ENCODE results near the gene ELANE. TPM values are rescaled to one million over a fixed set of nuclear protein-coding genes. Genes with fewer than 3 reads are reported as not detected.
"Not testable (repeated sequence)": the region's sequence is repeated elsewhere in the genome, so short reads cannot be mapped to it uniquely, and the experiment has no call there.

Gene ELANE
- total and polyA plus RNA-seq, 2 experiments from 2014 or later: 0.81 to 0.83 TPM

- Histone ChIP-seq H3K4me2 (no peak overlapping the region), H3K27me3 (no peaks in the 10 kb centered on the region), H3K79me2 (peaks cover 20% of the 10 kb centered on the region), H3K4me3 (no peak overlapping the region), H3K4me1 (ENCODE audit: insufficient read depth) (no peaks in the 10 kb centered on the region), H2AFZ (no peak overlapping the region), H3K9me2 (replicated peaks; ENCODE audit: insufficient read depth) (no peaks in the 10 kb centered on the region), H3K36me3 (replicated peaks; ENCODE audit: insufficient read depth, low read depth) (no peaks in the 10 kb centered on the region), H3K9me3 (ENCODE audit: low read depth) (no peaks in the 10 kb centered on the region), H3K27ac (no peak overlapping the region), H4K20me1 (ENCODE audit: insufficient read depth, poor library complexity, severe bottlenecking) (no peaks in the 10 kb centered on the region)
- WGBS (ENCODE audit: low lambda C conversion rate, missing lambda C conversion rate): 98% methylated on average over 26 of the region's 26 CpGs
- TF ChIP-seq EZH2phosphoT487 (IDR thresholded peaks at IDR 0.05; ENCODE audit: low read depth, severe bottlenecking, unreplicated experiment): no peak
- DNase-seq (ENCODE audit: low spot score): no peak
These were observed 37.7 kb downstream of the ELANE start for GRCh38 chr19:889662-890295.

- no peaks in the 10 kb centered on the region for H3K27me3 ChIP-seq
- no peak overlapping the region for H3K4me2 ChIP-seq
- H3K9me2 ChIP-seq (replicated peaks; ENCODE audit: insufficient read depth): no peaks in the 10 kb centered on the region
- no peaks in the 10 kb centered on the region for H3K36me3 ChIP-seq (replicated peaks; ENCODE audit: insufficient read depth, low read depth)
- no peak overlapping the region for H3K4me3 ChIP-seq
- DNase-seq (ENCODE audit: low spot score): no peak
- H3K4me1 ChIP-seq (ENCODE audit: insufficient read depth): no peaks in the 10 kb centered on the region
- no peak for TF ChIP-seq CTCF (IDR thresholded peaks at IDR 0.05; ENCODE audit: poor library complexity)
- TF ChIP-seq EZH2phosphoT487 (IDR thresholded peaks at IDR 0.05; ENCODE audit: low read depth, severe bottlenecking, unreplicated experiment): no peak
- no peak for TF ChIP-seq EZH2 (IDR thresholded peaks at IDR 0.05; ENCODE audit: borderline replicate concordance)
- H4K20me1 ChIP-seq (ENCODE audit: insufficient read depth, poor library complexity, severe bottlenecking): no peaks in the 10 kb centered on the region
- H2AFZ ChIP-seq: no peak overlapping the region
- no peaks in the 10 kb centered on the region for H3K9me3 ChIP-seq (ENCODE audit: low read depth)
- H3K27ac ChIP-seq: no peak overlapping the region
- H3K79me2 ChIP-seq: peaks cover 20% of the 10 kb centered on the region
- 96% methylated on average over 15 of the region's 18 CpGs for WGBS (ENCODE audit: low lambda C conversion rate, missing lambda C conversion rate)
These were observed 38.7 kb downstream of the ELANE start for GRCh38 chr19:890831-891230.

GRCh38 chr19:891421-892200 lies 39.5 kb downstream of the ELANE start:
- not testable (repeated sequence) for H3K9me3 ChIP-seq (ENCODE audit: low read depth); DNase-seq (ENCODE audit: low spot score); H3K27me3 ChIP-seq; H3K36me3 ChIP-seq (replicated peaks; ENCODE audit: insufficient read depth, low read depth); H4K20me1 ChIP-seq (ENCODE audit: insufficient read depth, poor library complexity, severe bottlenecking); H2AFZ ChIP-seq; H3K4me1 ChIP-seq (ENCODE audit: insufficient read depth); H3K9me2 ChIP-seq (replicated peaks; ENCODE audit: insufficient read depth)
- H3K27ac ChIP-seq: peak overlapping the region; percentile 92
- peaks cover 20% of the 10 kb centered on the region for H3K79me2 ChIP-seq
- WGBS (ENCODE audit: low lambda C conversion rate, missing lambda C conversion rate): 87% methylated on average over 19 of the region's 50 CpGs
- H3K4me3 ChIP-seq: peak overlapping the region; percentile 88
- peak overlapping the region; percentile 68 for H3K4me2 ChIP-seq

- H4K20me1 ChIP-seq (ENCODE audit: insufficient read depth, poor library complexity, severe bottlenecking): no peaks in the 10 kb centered on the region
- peaks cover 20% of the 10 kb centered on the region for H3K79me2 ChIP-seq
- H3K36me3 ChIP-seq (replicated peaks; ENCODE audit: insufficient read depth, low read depth): no peaks in the 10 kb centered on the region
- peak overlapping the region; percentile 68 for H3K4me2 ChIP-seq
- peak overlapping the region; percentile 59 for H2AFZ ChIP-seq
- no peaks in the 10 kb centered on the region for H3K4me1 ChIP-seq (ENCODE audit: insufficient read depth)
- no peak for DNase-seq (ENCODE audit: low spot score)
- H3K27ac ChIP-seq: peak overlapping the region; percentile 92
- no peaks in the 10 kb centered on the region for H3K27me3 ChIP-seq
- WGBS (ENCODE audit: low lambda C conversion rate, missing lambda C conversion rate): 13% methylated on average over 9 of the region's 27 CpGs
- H3K9me3 ChIP-seq (ENCODE audit: low read depth): no peaks in the 10 kb centered on the region
- H3K9me2 ChIP-seq (replicated peaks; ENCODE audit: insufficient read depth): no peaks in the 10 kb centered on the region
- peak overlapping the region; percentile 88 for H3K4me3 ChIP-seq
- TF ChIP-seq CTCF (IDR thresholded peaks at IDR 0.05; ENCODE audit: poor library complexity) (no peak), EZH2 (IDR thresholded peaks at IDR 0.05; ENCODE audit: borderline replicate concordance) (no peak), EZH2phosphoT487 (IDR thresholded peaks at IDR 0.05; ENCODE audit: low read depth, severe bottlenecking, unreplicated experiment) (no peak)
These were observed 40.3 kb downstream of the ELANE start for GRCh38 chr19:892243-892893.

Measured in hepatocyte (in vitro differentiated cells).